HL-60 (cell line): Measurements from ENCODE around the gene IRX4.

Source experiments
- CTCF ChIP-seq: IDR thresholded peaks from one replicate; pipeline ENCODE4 v1.5.1; 2011; ENCODE audit warnings: low read length, control low read depth, inconsistent platforms; ENCODE audit not compliant: insufficient read depth
- GABPA ChIP-seq: IDR thresholded peaks from 2 replicates; pipeline ENCODE4 v1.6.1; 2012; ENCODE audit warnings: low read depth
- POLR2AphosphoS5 ChIP-seq: IDR thresholded peaks from 2 replicates; pipeline ENCODE4 v1.6.1; 2012; ENCODE audit warnings: low read depth
- REST ChIP-seq: IDR thresholded peaks from 2 replicates; pipeline ENCODE4 v1.6.1; 2012; ENCODE audit warnings: low read depth; ENCODE audit not compliant: insufficient replicate concordance
- SPI1 ChIP-seq: IDR thresholded peaks from 2 replicates; pipeline ENCODE4 v1.6.1; 2012; ENCODE audit warnings: low read depth, mild to moderate bottlenecking, borderline replicate concordance

- TF ChIP-seq CTCF (no peak), POLR2AphosphoS5 (no peak), REST (no peak), GABPA (no peak), SPI1 (no peak)
Observed at GRCh38 chr5:1875281-1875842, 7.4 kb downstream of the IRX4 start.
